Fibroblast of mammary gland (primary cell): ENCODE data around the gene LAT.
"Not testable (repeated sequence)": the region's sequence is repeated elsewhere in the genome, so short reads cannot be mapped to it uniquely, and the experiment has no call there.

Experiments
- DNase-seq: peaks from one replicate; pipeline ENCODE4 v3.0.0-alpha.2; 2010; ENCODE audit warnings: low read depth
- H3K4me3 ChIP-seq: 2 replicates; pipeline ENCODE4 v1.5.1; 2011; ENCODE audit warnings: low read depth, mild to moderate bottlenecking, low read length, moderate library complexity; ENCODE audit not compliant: control insufficient read depth
- CTCF ChIP-seq: conservative IDR thresholded peaks from 2 replicates; pipeline ENCODE4 v1.5.1; 2011; ENCODE audit warnings: low read depth, low read length, inconsistent platforms; ENCODE audit not compliant: control insufficient read depth, insufficient read depth

Gene LAT

GRCh38 chr16:28984619-28985135 is at the start of gene LAT:
TSS of gene LAT (plus strand) at chr16:28985052. CDS start at chr16:28985418, 366 bp downstream.
- no peak for TF ChIP-seq CTCF
- peak; percentile 6 for DNase-seq
- no peak within 1 kb of the TSS for H3K4me3 ChIP-seq

GRCh38 chr16:28935346-28935745 is 49.5 kb upstream of the LAT start:
- H3K4me3 ChIP-seq: no peak overlapping the region
- DNase-seq: peak; percentile 25
- no peak for TF ChIP-seq CTCF

- TF ChIP-seq CTCF: no peak
- peak overlapping the region; percentile 12 for H3K4me3 ChIP-seq
- DNase-seq: peak; percentile 76
Observed at GRCh38 chr16:28935924-28936783, 48.7 kb upstream of the LAT start.

- no peak for TF ChIP-seq CTCF
- no peak for DNase-seq
- no peak overlapping the region for H3K4me3 ChIP-seq
Observed at GRCh38 chr16:28936784-28937155, 48.1 kb upstream of the LAT start.

- TF ChIP-seq CTCF: no peak
- DNase-seq: no peak
- H3K4me3 ChIP-seq: no peak overlapping the region
Observed at GRCh38 chr16:28937222-28937876, 47.5 kb upstream of the LAT start.

- no peak overlapping the region for H3K4me3 ChIP-seq
- DNase-seq: no peak
- TF ChIP-seq CTCF: no peak
Observed at GRCh38 chr16:28938721-28939120, 46.1 kb upstream of the LAT start.

GRCh38 chr16:28939825-28940224 is 45.0 kb upstream of the LAT start:
- not testable (repeated sequence) for DNase-seq, H3K4me3 ChIP-seq
